Measurements from ENCODE around the gene ZMAT5.

Gene ZMAT5

DNA sequence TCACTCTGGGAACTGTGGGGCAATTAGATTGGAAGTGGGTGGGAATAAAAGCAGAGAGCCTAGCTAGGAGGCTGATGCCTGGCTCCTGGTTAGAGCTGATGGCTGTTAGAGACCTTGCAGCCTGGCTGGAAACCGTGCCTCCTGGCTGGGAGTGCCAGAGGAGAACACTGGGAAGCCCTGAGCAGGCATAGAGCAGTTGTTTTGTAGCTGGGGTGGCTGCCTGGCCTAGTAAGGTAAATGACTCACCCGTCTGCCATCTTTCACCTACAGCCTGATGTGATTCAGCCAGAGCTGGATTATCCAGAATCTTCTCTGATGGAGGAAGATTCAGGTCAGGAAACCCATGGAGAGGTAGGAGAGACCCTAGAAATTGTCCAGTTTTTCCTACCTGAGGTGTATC is 6.4 kb upstream of the ZMAT5 start:
- Histone ChIP-seq H3K27me3 (replicated peaks) (no peaks in the 10 kb centered on the region), H3K27ac (no peak overlapping the region), H3K36me3 (replicated peaks) (peaks cover 7% of the 10 kb centered on the region), H3K4me3 (ENCODE audit: low read depth, low read length) (no peak overlapping the region)
- in situ Hi-C loops (cut with HindIII; ENCODE audit: low pct_ligation_motif_present, low sequenced_read_pairs) = no loop called here
- TF ChIP-seq, protein P1, sequence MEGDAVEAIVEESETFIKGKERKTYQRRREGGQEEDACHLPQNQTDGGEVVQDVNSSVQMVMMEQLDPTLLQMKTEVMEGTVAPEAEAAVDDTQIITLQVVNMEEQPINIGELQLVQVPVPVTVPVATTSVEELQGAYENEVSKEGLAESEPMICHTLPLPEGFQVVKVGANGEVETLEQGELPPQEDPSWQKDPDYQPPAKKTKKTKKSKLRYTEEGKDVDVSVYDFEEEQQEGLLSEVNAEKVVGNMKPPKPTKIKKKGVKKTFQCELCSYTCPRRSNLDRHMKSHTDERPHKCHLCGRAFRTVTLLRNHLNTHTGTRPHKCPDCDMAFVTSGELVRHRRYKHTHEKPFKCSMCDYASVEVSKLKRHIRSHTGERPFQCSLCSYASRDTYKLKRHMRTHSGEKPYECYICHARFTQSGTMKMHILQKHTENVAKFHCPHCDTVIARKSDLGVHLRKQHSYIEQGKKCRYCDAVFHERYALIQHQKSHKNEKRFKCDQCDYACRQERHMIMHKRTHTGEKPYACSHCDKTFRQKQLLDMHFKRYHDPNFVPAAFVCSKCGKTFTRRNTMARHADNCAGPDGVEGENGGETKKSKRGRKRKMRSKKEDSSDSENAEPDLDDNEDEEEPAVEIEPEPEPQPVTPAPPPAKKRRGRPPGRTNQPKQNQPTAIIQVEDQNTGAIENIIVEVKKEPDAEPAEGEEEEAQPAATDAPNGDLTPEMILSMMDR (IDR thresholded peaks at IDR 0.05; ENCODE audit: low read depth, low read length, missing control alignments) = no peak
- no peak for DNase-seq

GRCh38 chr22:29772170-29772641 is 5.4 kb upstream of the ZMAT5 start:
- no peaks in the 10 kb centered on the region for H3K27me3 ChIP-seq (replicated peaks)
- in situ Hi-C loops (cut with HindIII; ENCODE audit: low pct_ligation_motif_present, low sequenced_read_pairs) = no loop called here
- no peak overlapping the region for H3K4me3 ChIP-seq (ENCODE audit: low read depth, low read length)
- TF ChIP-seq, protein P1 (IDR thresholded peaks at IDR 0.05; ENCODE audit: low read depth, low read length, missing control alignments) = peak; percentile 70
- peak; percentile 53 for DNase-seq
- no peak overlapping the region for H3K27ac ChIP-seq
- H3K36me3 ChIP-seq (replicated peaks) = peaks cover 7% of the 10 kb centered on the region

DNA sequence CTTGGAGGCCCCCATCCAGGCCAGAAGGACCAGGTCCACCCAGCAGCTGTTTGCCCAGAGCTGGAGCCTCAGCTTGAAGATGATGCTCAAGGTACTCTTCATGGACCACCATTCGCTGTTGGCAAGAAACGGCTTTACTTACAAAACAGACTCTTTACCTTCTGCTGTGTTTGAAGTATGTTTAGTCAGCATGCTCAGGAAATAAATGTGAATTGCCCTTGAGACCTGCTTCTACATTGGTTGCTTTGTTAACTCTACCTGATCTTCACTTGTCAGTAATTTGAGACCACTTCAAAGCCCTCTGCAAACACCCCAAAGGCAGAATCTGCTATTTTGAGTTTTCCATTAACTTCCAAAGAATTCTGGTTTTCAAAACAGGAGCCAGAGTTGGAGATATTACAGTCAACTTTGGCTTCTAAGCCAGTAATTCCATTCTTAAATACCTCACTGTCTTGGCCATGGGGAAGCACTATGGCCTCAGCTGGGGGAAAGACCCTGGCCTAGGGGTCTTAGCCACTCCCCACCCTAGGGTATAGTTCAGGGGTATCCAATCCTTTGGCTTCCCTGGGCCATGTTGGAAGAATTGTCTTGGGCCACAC is 3.0 kb upstream of the ZMAT5 start:
- H3K4me3 ChIP-seq (ENCODE audit: low read depth, low read length) = no peak overlapping the region
- DNase-seq = no peak
- in situ Hi-C loops (cut with HindIII; ENCODE audit: low pct_ligation_motif_present, low sequenced_read_pairs) = no loop called here
- TF ChIP-seq, protein P1 (IDR thresholded peaks at IDR 0.05; ENCODE audit: low read depth, low read length, missing control alignments) = no peak
- peaks cover 7% of the 10 kb centered on the region for H3K36me3 ChIP-seq (replicated peaks)
- no peak overlapping the region for H3K27ac ChIP-seq
- H3K27me3 ChIP-seq (replicated peaks) = no peaks in the 10 kb centered on the region

DNA sequence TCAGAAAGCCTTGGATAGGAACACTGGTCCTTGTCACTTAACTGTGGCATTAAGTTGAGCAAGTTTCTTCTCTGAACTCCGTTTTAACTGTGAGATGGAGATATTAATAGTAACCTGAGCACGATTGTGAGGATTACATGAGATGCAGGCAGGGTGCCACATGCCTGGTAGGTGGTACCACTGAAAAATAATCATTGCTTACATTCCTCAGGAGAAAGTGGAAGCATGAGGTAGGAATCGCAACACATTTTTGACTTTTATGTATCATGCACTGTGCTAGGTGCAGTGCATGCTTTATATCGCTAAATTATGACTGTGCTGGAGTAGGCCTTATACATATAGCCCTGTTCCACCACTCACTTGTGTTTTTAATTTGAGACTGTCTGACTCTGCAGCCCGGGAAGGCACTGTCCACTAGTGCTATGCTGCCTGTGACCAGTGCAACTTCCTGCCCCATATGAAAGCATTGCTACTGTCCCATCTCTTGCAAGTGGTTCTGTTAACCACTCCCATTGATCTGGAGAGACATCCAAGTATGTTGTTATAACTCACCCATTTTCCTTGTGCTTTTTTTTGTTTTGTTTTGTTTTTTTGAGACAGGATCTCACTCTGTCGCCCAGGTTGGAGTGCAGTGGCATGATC is 1.4 kb upstream of the ZMAT5 start:
- Histone ChIP-seq H3K4me3 (ENCODE audit: low read depth, low read length) (peak overlapping the region; percentile 100), H3K27me3 (replicated peaks) (no peaks in the 10 kb centered on the region), H3K27ac (no peak overlapping the region), H3K36me3 (replicated peaks) (peaks cover 7% of the 10 kb centered on the region)
- TF ChIP-seq, protein P1 (IDR thresholded peaks at IDR 0.05; ENCODE audit: low read depth, low read length, missing control alignments) = no peak
- DNase-seq = no peak
- in situ Hi-C loops (cut with HindIII; ENCODE audit: low pct_ligation_motif_present, low sequenced_read_pairs) = no loop called here

DNA sequence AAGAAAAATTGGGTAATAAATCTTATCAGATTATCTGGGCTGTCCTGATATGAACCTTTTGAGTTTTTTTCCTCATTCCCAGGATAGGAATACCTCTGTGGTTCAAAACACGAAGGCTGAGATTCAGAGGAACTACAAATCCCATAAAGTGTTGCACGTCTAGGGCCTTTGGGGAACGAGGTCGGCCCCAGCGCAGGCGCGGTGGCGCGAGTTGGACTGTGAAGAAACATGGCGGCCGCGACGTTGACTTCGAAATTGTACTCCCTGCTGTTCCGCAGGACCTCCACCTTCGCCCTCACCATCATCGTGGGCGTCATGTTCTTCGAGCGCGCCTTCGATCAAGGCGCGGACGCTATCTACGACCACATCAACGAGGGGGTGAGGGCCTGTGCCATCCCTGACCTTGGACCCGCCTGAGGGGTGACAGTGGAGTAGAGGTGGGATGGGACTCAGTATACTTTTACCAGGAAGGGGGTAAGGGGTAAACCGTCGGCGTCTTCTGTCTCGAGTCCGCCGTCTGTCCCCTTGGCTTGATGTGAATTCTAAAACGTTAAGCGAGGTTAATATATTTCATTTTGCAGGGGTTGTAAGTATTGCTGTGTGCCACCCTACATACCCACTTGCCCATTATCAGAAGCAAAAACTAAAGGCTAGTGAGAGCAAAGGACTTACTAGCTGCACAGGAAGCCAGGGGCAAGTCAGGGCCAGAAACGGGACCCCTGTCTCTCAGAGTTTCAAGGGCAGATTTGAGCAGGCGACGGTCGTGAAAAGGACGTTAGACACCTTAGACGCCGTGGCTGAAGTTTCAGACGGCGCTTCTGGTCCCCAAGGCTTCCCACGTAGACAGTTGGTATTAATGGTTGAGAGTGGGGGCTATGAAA is 604 bp upstream of the ZMAT5 start, which contains the start of gene UQCR10:
TSS of gene UQCR10 (plus strand) at position 199 of the 881 bp plus-strand sequence. CDS start at position 229, 30 bp downstream.
- peak; percentile 90 for DNase-seq
- in situ Hi-C loops (cut with HindIII; ENCODE audit: low pct_ligation_motif_present, low sequenced_read_pairs) = no loop called here
- H3K27ac ChIP-seq = peak within 1 kb of the TSS; percentile 91
- peak within 1 kb of the TSS; percentile 100 for H3K4me3 ChIP-seq (ENCODE audit: low read depth, low read length)
- H3K36me3 ChIP-seq (replicated peaks) = peaks cover 7% of the 10 kb centered on the region
- no peaks in the 10 kb centered on the region for H3K27me3 ChIP-seq (replicated peaks)
- TF ChIP-seq, protein P1 (IDR thresholded peaks at IDR 0.05; ENCODE audit: low read depth, low read length, missing control alignments) = no peak

Measured in brain microvascular endothelial cell (primary cell).